H1 (cell line): Measurements from ENCODE around the gene CDC42EP3. TPM values are rescaled to one million over a fixed set of nuclear protein-coding genes. Genes with fewer than 3 reads are reported as not detected.

Experiments used
- CTCF ChIA-PET: fragments of 300-600 bp; sonication (Branson Sonifier 250); formaldehyde crosslinking; loops from one replicate; lab custom pipeline; 2021; ENCODE audit not compliant: partially characterized antibody; lab: Charles Lee
- POLR2A ChIA-PET: fragments of 300-600 bp; sonication (Branson Sonifier 250); formaldehyde crosslinking; loops from one replicate; lab custom pipeline; 2021; ENCODE audit warnings: inconsistent platforms; ENCODE audit not compliant: partially characterized antibody; lab: Charles Lee
- DNase-seq, 2 experiments: peaks; one replicate each; pipeline versions ENCODE4 v3.0.0 to v3.0.0-alpha.2; 2010 to 2022; ENCODE audit warnings: low spot score in 2 of 2, low read depth in 1 of 2, mixed read lengths in 1 of 2
- FAIRE-seq: peaks from 2 replicates; lab custom pipeline; 2011; peaks lifted over from hg19 to GRCh38; lab: Jason Lieb, UNC
- H2AFZ ChIP-seq: 2 replicates; pipeline ENCODE4 v1.8.1; 2012; ENCODE audit warnings: low read length, inconsistent platforms
- H2AK5ac ChIP-seq: 2 replicates; pipeline ENCODE4 v1.6.1; 2013; ENCODE audit warnings: low read depth, low read length
- H2BK120ac ChIP-seq: replicated peaks from 2 replicates; pipeline ENCODE3; 2013; ENCODE audit warnings: low read depth, low read length, inconsistent platforms
- H2BK12ac ChIP-seq: 2 replicates; pipeline ENCODE4 v1.6.1; 2013; ENCODE audit warnings: low read depth, low read length
- H2BK15ac ChIP-seq: 2 replicates; pipeline ENCODE4 v1.6.1; 2013; ENCODE audit warnings: low read length
- H2BK20ac ChIP-seq: 2 replicates; pipeline ENCODE4 v1.6.1; 2013; ENCODE audit warnings: low read length
- H2BK5ac ChIP-seq: 2 replicates; pipeline ENCODE4 v1.6.1; 2013; ENCODE audit warnings: low read depth, low read length
- H3K14ac ChIP-seq: 2 replicates; pipeline ENCODE4 v1.6.1; 2013; ENCODE audit warnings: inconsistent platforms; ENCODE audit not compliant: insufficient read length
- H3K18ac ChIP-seq: 2 replicates; pipeline ENCODE4 v1.6.1; 2013; ENCODE audit warnings: low read length; ENCODE audit errors: extremely low read depth
- H3K23ac ChIP-seq: 2 replicates; pipeline ENCODE4 v1.6.1; 2013; ENCODE audit warnings: inconsistent platforms; ENCODE audit not compliant: insufficient read length
- H3K23me2 ChIP-seq: 2 replicates; pipeline ENCODE4 v1.6.1; 2013; ENCODE audit warnings: low read depth, low read length
- H3K27ac ChIP-seq: 2 replicates; pipeline ENCODE4 v1.6.1; 2011; ENCODE audit warnings: low read depth, low read length, inconsistent platforms
- H3K27me3 ChIP-seq, 4 experiments: replicated peaks in 1 of 4; 1 replicate in 1 of 4; 2 replicates in 3 of 4; pipeline versions ENCODE4 v1.6.1 to v1.8.1; 2011 to 2013; ENCODE audit warnings: low read length in 3 of 4, mild to moderate bottlenecking in 3 of 4, inconsistent platforms in 2 of 4, mixed read lengths in 2 of 4, moderate library complexity in 1 of 4; ENCODE audit not compliant: control insufficient read depth in 3 of 4, insufficient read depth in 3 of 4; ENCODE audit errors: extremely low read depth in 1 of 4
- H3K36me3 ChIP-seq, 4 experiments: 2 replicates each; pipeline versions ENCODE4 v1.6.1 to v1.8.1; 2011 to 2013; ENCODE audit warnings: mild to moderate bottlenecking in 4 of 4, low read length in 3 of 4, moderate library complexity in 2 of 4, control low read depth in 1 of 4, inconsistent platforms in 1 of 4; ENCODE audit not compliant: insufficient read depth in 4 of 4, control insufficient read depth in 2 of 4
- H3K4ac ChIP-seq: replicated peaks from 2 replicates; pipeline ENCODE3; 2013; ENCODE audit warnings: low read length, low read depth, mixed read lengths, inconsistent platforms; ENCODE audit not compliant: insufficient read length
- H3K4me1 ChIP-seq, 4 experiments: replicated peaks in 1 of 4; 1 replicate in 1 of 4; 2 replicates in 3 of 4; pipeline versions ENCODE4 v1.6.1 to v1.8.1; 2011 to 2013; ENCODE audit warnings: low read length in 3 of 4, inconsistent platforms in 2 of 4, mixed read lengths in 1 of 4; ENCODE audit not compliant: insufficient read depth in 4 of 4, control insufficient read depth in 3 of 4
- H3K4me2 ChIP-seq, 2 experiments: 2 replicates each; pipeline versions ENCODE4 v1.6.1 to v1.8.1; 2011 to 2013; ENCODE audit warnings: low read depth in 2 of 2, low read length in 2 of 2, control low read depth in 1 of 2, inconsistent platforms in 1 of 2, mild to moderate bottlenecking in 1 of 2; ENCODE audit not compliant: insufficient read depth in 1 of 2
- H3K4me3 ChIP-seq, 4 experiments: fragments of 200-600, 300-600 bp in 1 of 4; sonication (generic), shearing (Covaris generic), sonication (Bioruptor Twin) in 1 of 4; 2 replicates each; pipeline versions ENCODE4 v1.5.1 to v1.8.1; 2011 to 2016; ENCODE audit warnings: low read length in 4 of 4, low read depth in 3 of 4, control low read depth in 2 of 4, inconsistent platforms in 2 of 4, mild to moderate bottlenecking in 2 of 4, mixed read lengths in 1 of 4, moderate library complexity in 1 of 4; ENCODE audit not compliant: insufficient read depth in 2 of 4; ENCODE audit errors: extremely low read depth in 1 of 4
- H3K56ac ChIP-seq: replicated peaks from 2 replicates; pipeline ENCODE3; 2013; ENCODE audit warnings: low read depth, mild to moderate bottlenecking, mixed read lengths, low read length, inconsistent platforms; ENCODE audit not compliant: insufficient read length
- H3K79me1 ChIP-seq: 2 replicates; pipeline ENCODE4 v1.6.1; 2013; ENCODE audit warnings: low read depth, low read length, control low read depth
- H3K79me2 ChIP-seq, 2 experiments: 2 replicates each; pipeline versions ENCODE4 v1.6.1 to v1.8.1; 2012 to 2013; ENCODE audit warnings: low read length in 2 of 2, mild to moderate bottlenecking in 2 of 2, inconsistent platforms in 1 of 2; ENCODE audit not compliant: insufficient read depth in 2 of 2, control insufficient read depth in 1 of 2
- H3K9ac ChIP-seq, 4 experiments: replicated peaks in 1 of 4; 1 replicate in 1 of 4; 2 replicates in 3 of 4; pipeline versions ENCODE4 v1.6.1 to v1.8.1; 2011 to 2013; ENCODE audit warnings: low read depth in 3 of 4, low read length in 3 of 4, control low read depth in 2 of 4, mild to moderate bottlenecking in 2 of 4, moderate library complexity in 2 of 4, inconsistent platforms in 1 of 4; ENCODE audit errors: extremely low read depth in 1 of 4
- H3K9me3 ChIP-seq, 2 experiments: 2 replicates each; pipeline versions ENCODE4 v1.6.1 to v1.8.1; 2012 to 2013; ENCODE audit warnings: mild to moderate bottlenecking in 2 of 2, moderate library complexity in 2 of 2, control low read depth in 1 of 2, inconsistent platforms in 1 of 2, low read depth in 1 of 2, low read length in 1 of 2, mixed read lengths in 1 of 2; ENCODE audit not compliant: insufficient read depth in 2 of 2
- H4K20me1 ChIP-seq, 2 experiments: replicated peaks in 1 of 2; 2 replicates each; pipeline versions ENCODE3 to v1.8.1; 2011 to 2013; ENCODE audit warnings: inconsistent platforms in 2 of 2, low read length in 2 of 2, mild to moderate bottlenecking in 1 of 2; ENCODE audit not compliant: insufficient read depth in 2 of 2, control insufficient read depth in 1 of 2
- H4K5ac ChIP-seq: 2 replicates; pipeline ENCODE4 v1.6.1; 2013; ENCODE audit warnings: low read length, low read depth, mixed read lengths, inconsistent platforms; ENCODE audit not compliant: insufficient read length
- H4K8ac ChIP-seq: 2 replicates; pipeline ENCODE4 v1.8.0; 2013; ENCODE audit warnings: mild to moderate bottlenecking, moderate library complexity, low read length, inconsistent platforms; ENCODE audit not compliant: insufficient read depth; ENCODE audit errors: extremely low read depth
- H4K91ac ChIP-seq: replicated peaks from 2 replicates; pipeline ENCODE3; 2013; ENCODE audit warnings: low read length, mixed read lengths, inconsistent platforms; ENCODE audit not compliant: insufficient read length
- BCL11A ChIP-seq, 2 experiments: IDR thresholded peaks; one replicate each; pipeline ENCODE4 v1.6.1; 2011; ENCODE audit warnings: low read depth in 2 of 2, low read length in 2 of 2, mild to moderate bottlenecking in 2 of 2
- CBX8 ChIP-seq: fragments of 300-800, 300-1000 bp; sonication (generic); IDR thresholded peaks from 2 replicates; pipeline ENCODE4 v1.7.1; 2016; ENCODE audit warnings: low read depth, low read length, borderline replicate concordance
- CHD1 ChIP-seq: IDR thresholded peaks from 2 replicates; pipeline ENCODE4 v1.6.1; 2012; ENCODE audit warnings: low read depth, low read length, improper control_type of control experiment
- CTBP2 ChIP-seq: IDR thresholded peaks from 2 replicates; pipeline ENCODE4 v1.7.0; 2011; ENCODE audit warnings: borderline replicate concordance, mild to moderate bottlenecking, moderate library complexity, mixed read lengths, low read length; ENCODE audit not compliant: insufficient read depth, insufficient read length
- EZH2 ChIP-seq: fragments of 200-600 bp; sonication (generic); IDR thresholded peaks from 2 replicates; pipeline ENCODE4 v1.7.1; 2012; ENCODE audit warnings: low read depth, mild to moderate bottlenecking, moderate library complexity, low read length, inconsistent platforms; ENCODE audit not compliant: severe bottlenecking
- GTF2F1 ChIP-seq: IDR thresholded peaks from 2 replicates; pipeline ENCODE4 v1.6.1; 2012; ENCODE audit warnings: low read depth, low read length, improper control_type of control experiment, borderline replicate concordance
- JUND ChIP-seq: IDR thresholded peaks from 2 replicates; pipeline ENCODE4 v1.6.1; 2011; ENCODE audit warnings: mild to moderate bottlenecking, improper control_type of control experiment, low read length
- PHF8 ChIP-seq: fragments of 200-600 bp; sonication (generic); conservative IDR thresholded peaks from 2 replicates; pipeline ENCODE4 v1.7.1; 2012; ENCODE audit warnings: low read depth, mild to moderate bottlenecking, inconsistent platforms, low read length, moderate library complexity
- POU5F1 ChIP-seq: IDR thresholded peaks from 2 replicates; pipeline ENCODE4 v1.6.1; 2011; ENCODE audit warnings: low read depth, mild to moderate bottlenecking, low read length, moderate library complexity
- SAP30 ChIP-seq: fragments of 300-600 bp; sonication (generic); IDR thresholded peaks from 2 replicates; pipeline ENCODE4 v1.7.1; 2012; ENCODE audit warnings: low read length, moderate library complexity, mild to moderate bottlenecking, inconsistent platforms; ENCODE audit not compliant: insufficient read depth, insufficient replicate concordance
- SP1 ChIP-seq: IDR thresholded peaks from 2 replicates; pipeline ENCODE4 v1.6.1; 2011; ENCODE audit warnings: low read depth, low read length
- TBP ChIP-seq: IDR thresholded peaks from 2 replicates; pipeline ENCODE4 v1.6.1; 2011; ENCODE audit warnings: low read depth, low read length, improper control_type of control experiment
- ZNF274 ChIP-seq: IDR thresholded peaks from 2 replicates; pipeline ENCODE4 v1.7.0; 2012; ENCODE audit warnings: low read length, borderline replicate concordance; ENCODE audit errors: extremely low read depth
- WGBS, 2 experiments: shearing (Covaris generic) in 1 of 2; methylation state at CpG; one replicate each; pipeline versions ENCODE4 v1.1.6 to v1.1.7; 2013 to 2015; ENCODE audit warnings: low lambda C conversion rate in 2 of 2, mixed read lengths in 2 of 2, inconsistent platforms in 1 of 2, low coverage in 1 of 2, missing lambda C conversion rate in 1 of 2; ENCODE audit not compliant: insufficient replicate concordance in 2 of 2, insufficient coverage in 1 of 2, insufficient read length in 1 of 2; ENCODE audit errors: extremely low coverage in 1 of 2, missing lambda C conversion rate in 1 of 2; 5-methylcytosine and 5-hydroxymethylcytosine counted together
- polyA plus RNA-seq, 7 experiments: library from polyadenylated mRNA; depleted of rRNA in 3 of 7; stranded (reverse) in 5 of 7; unstranded in 2 of 7; fragments of >200 nt in 5 of 7; fragments of 200-250 nt in 2 of 7; gene quantifications; 1 replicate in 5 of 7; 2 replicates in 1 of 7; 4 replicates in 1 of 7; pipeline versions ENCODE4 v1.2.1 to v1.2.3, GENCODE V29; 2011 to 2013; ENCODE audit warnings: missing spikeins in 2 of 7, mixed read lengths in 2 of 7
- total RNA-seq: library from RNA; stranded (reverse); fragmentation: NEBNext Ultra II Directional; extraction: Animal tissue kit (Norgen Biotek cat#: 25700); gene quantifications from 2 replicates; pipeline ENCODE4 v1.2.1, GENCODE V29; 2021
- TF ChIP-seq, protein P1 (sequence below): IDR thresholded peaks from 2 replicates; pipeline ENCODE4 v1.6.1; 2011; ENCODE audit warnings: low read depth, mild to moderate bottlenecking, low read length; ENCODE audit not compliant: insufficient read depth

CDC42EP3 gene
- total and polyA plus RNA-seq, 2 of the 8 experiments (the other 6 are each of a cell fraction or from before 2014, with no cell fraction given), result 18.4 to 24.7 TPM

DNA sequence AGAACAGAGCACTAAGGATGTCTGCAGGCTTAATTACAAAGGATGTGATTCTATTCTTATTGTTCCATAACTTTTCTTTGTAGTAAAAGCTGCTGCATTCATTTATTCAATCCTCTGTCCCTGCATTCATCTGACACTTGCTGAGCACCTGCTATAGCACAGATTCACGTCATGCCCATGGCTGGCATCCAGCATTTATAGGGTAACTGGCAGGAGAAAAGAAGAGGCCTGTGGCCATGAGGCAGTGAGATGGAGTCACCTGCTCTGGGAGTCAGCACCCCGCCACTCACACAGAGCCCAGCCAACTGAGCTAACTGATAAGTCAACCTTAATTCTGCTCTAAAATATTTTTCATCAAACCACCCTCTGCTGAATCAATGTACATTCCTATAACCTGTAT, 18.3 kb upstream of the CDC42EP3 start:
- Histone ChIP-seq H3K23me2 (no peaks in the 10 kb centered on the region), H2BK5ac (no peak overlapping the region), H3K18ac (no peak overlapping the region), H3K23ac (no peak overlapping the region), H3K4me3 (no peak overlapping the region), H3K56ac (no peak overlapping the region), H2AFZ (no peak overlapping the region), H3K36me3 (no peaks in the 10 kb centered on the region), H3K79me1 (no peaks in the 10 kb centered on the region), H3K4me2 (no peak overlapping the region), H4K5ac (no peak overlapping the region), H3K4ac (no peak overlapping the region), H3K14ac (no peak overlapping the region), H3K27ac (no peak overlapping the region), H2AK5ac (no peak overlapping the region), H3K79me2 (no peaks in the 10 kb centered on the region), H3K9me3 (no peaks in the 10 kb centered on the region), H2BK20ac (no peak overlapping the region), H2BK120ac (no peak overlapping the region), H4K20me1 (no peaks in the 10 kb centered on the region), H4K8ac (no peak overlapping the region), H3K27me3 (no peaks in the 10 kb centered on the region), H4K91ac (no peak overlapping the region), H3K9ac (no peak overlapping the region), H2BK15ac (no peak overlapping the region), H2BK12ac (no peak overlapping the region), H3K4me1 (peaks cover 0 to 6% (median 4%) of the 10 kb centered on the region in 4 experiments; a peak in 4 of 7 replicates)
- POLR2A ChIA-PET, result interaction anchor here (0.7 to 1.9 kb wide), 2 partner anchors 13 to 17 kb away, joined by 3 to 7 read pairs; partner anchors contain the start of gene CDC42EP3
- WGBS, 2 experiments, result 86% methylated on average over 2 of the region's 2 CpGs; no CpG with 5 or more reads in 1 of the 2 experiments
- CTCF ChIA-PET, result interaction anchor here (0.9 kb wide), 1 partner anchor 289 kb away, joined by 4 read pairs; no protein-coding TSS in a partner anchor
- FAIRE-seq (no peak), DNase-seq (no peak)
- TF ChIP-seq JUND (no peak), ZNF274 (no peak), POU5F1 (no peak), BCL11A (IDR thresholded peaks at IDR 0.05; ENCODE audit: low read depth in 2 of 2, low read length in 2 of 2) (no peak), GTF2F1 (no peak), CTBP2 (no peak), CHD1 (no peak), PHF8 (no peak), EZH2 (no peak), TBP (no peak), SAP30 (no peak), CBX8 (no peak), SP1 (no peak)
- TF ChIP-seq, protein P1, sequence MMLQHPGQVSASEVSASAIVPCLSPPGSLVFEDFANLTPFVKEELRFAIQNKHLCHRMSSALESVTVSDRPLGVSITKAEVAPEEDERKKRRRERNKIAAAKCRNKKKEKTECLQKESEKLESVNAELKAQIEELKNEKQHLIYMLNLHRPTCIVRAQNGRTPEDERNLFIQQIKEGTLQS, result no peak
